Kidney (tissue), 14 donors: ENCODE data around the gene COL8A1. TPM values are rescaled to one million over a fixed set of nuclear protein-coding genes. Genes with fewer than 3 reads are reported as not detected.
A peak's percentile ranks its signal among the peaks of the same experiment; 100 is the strongest.

Experiments
- DNase-seq, 5 donors: peaks; one replicate each; pipeline ENCODE4 v3.0.0-alpha.2; 2013 to 2020
- FAIRE-seq: peaks from 2 replicates; lab custom pipeline; 2012; peaks lifted over from hg19 to GRCh38; lab: Jason Lieb, UNC
- H3K27ac ChIP-seq, 2 donors: one replicate each; pipeline ENCODE4 v1.7.0; 2013; ENCODE audit warnings: low read depth in 2 of 2, low read length in 2 of 2, inconsistent platforms in 1 of 2
- H3K27me3 ChIP-seq: one replicate; pipeline ENCODE4 v1.7.1; 2013; ENCODE audit warnings: low read length, inconsistent platforms; ENCODE audit not compliant: control insufficient read depth, insufficient read depth
- H3K36me3 ChIP-seq, 3 donors: one replicate each; pipeline versions ENCODE4 v1.7.0 to v1.7.1; 2013; ENCODE audit warnings: low read length in 3 of 3, control low read depth in 1 of 3, inconsistent platforms in 1 of 3; ENCODE audit not compliant: insufficient read depth in 3 of 3, control insufficient read depth in 2 of 3
- H3K4me1 ChIP-seq, 3 donors: one replicate each; pipeline versions ENCODE4 v1.7.0 to v1.7.1; 2013; ENCODE audit warnings: low read length in 3 of 3, inconsistent platforms in 1 of 3, low read depth in 1 of 3; ENCODE audit not compliant: control insufficient read depth in 2 of 3, insufficient read depth in 2 of 3
- H3K4me3 ChIP-seq, 3 donors: one replicate each; pipeline versions ENCODE4 v1.7.0 to v1.8.1; 2013; ENCODE audit warnings: low read length in 3 of 3, control low read depth in 1 of 3, inconsistent platforms in 1 of 3
- H3K9ac ChIP-seq, 3 donors: one replicate each; pipeline versions ENCODE4 v1.7.0 to v1.7.1; 2013; ENCODE audit warnings: low read length in 3 of 3, control low read depth in 1 of 3, inconsistent platforms in 1 of 3
- H3K9me3 ChIP-seq, 3 donors: one replicate each; pipeline versions ENCODE4 v1.7.0 to v1.7.1; 2013; ENCODE audit warnings: low read length in 3 of 3, control low read depth in 1 of 3, inconsistent platforms in 1 of 3; ENCODE audit not compliant: control insufficient read depth in 2 of 3, insufficient read depth in 1 of 3
- intact Hi-C: fragments of 100-400 bp; cut with DNase I; formaldehyde crosslinking; loops from one replicate; pipeline ENCODE4 v1.11.1; 2022
- polyA plus RNA-seq: library from polyadenylated mRNA; stranded (reverse); fragments of 350-450 nt; fragmentation: Illumina TruSeq; extraction: RNeasy Lipid Tissue Mini Kit (QIAGEN cat#74804); gene quantifications from one replicate; pipeline ENCODE4 v1.2.3, GENCODE V29; 2014; ENCODE audit warnings: low read depth, low replicate concordance; ENCODE audit not compliant: insufficient read depth
- total RNA-seq: library from RNA; stranded (reverse); fragmentation: NEBNext Ultra II Directional; extraction: Animal tissue kit (Norgen Biotek cat#: 25700); gene quantifications from one replicate; pipeline ENCODE4 v1.2.1, GENCODE V29; 2021
- TF ChIP-seq, protein P1 (sequence below): IDR thresholded peaks from 3 replicates; pipeline ENCODE4 v1.5.1; 2012; ENCODE audit warnings: mild to moderate bottlenecking, moderate library complexity, borderline replicate concordance; ENCODE audit not compliant: insufficient read depth; ENCODE audit errors: extremely low read depth
- donor health status: control.
- donor health status: control.
- donor health status: control.
- donor health status: control.
- donor health status: control.
- donor health status: DM: yes; HTN: yes; CAD: no.
- donor health status: Normal renal cell carcinoma (clear cell type).

COL8A1 gene
- total and polyA plus RNA-seq, 2 donors from 2014 or later = 3.6 to 24.2 TPM

DNA sequence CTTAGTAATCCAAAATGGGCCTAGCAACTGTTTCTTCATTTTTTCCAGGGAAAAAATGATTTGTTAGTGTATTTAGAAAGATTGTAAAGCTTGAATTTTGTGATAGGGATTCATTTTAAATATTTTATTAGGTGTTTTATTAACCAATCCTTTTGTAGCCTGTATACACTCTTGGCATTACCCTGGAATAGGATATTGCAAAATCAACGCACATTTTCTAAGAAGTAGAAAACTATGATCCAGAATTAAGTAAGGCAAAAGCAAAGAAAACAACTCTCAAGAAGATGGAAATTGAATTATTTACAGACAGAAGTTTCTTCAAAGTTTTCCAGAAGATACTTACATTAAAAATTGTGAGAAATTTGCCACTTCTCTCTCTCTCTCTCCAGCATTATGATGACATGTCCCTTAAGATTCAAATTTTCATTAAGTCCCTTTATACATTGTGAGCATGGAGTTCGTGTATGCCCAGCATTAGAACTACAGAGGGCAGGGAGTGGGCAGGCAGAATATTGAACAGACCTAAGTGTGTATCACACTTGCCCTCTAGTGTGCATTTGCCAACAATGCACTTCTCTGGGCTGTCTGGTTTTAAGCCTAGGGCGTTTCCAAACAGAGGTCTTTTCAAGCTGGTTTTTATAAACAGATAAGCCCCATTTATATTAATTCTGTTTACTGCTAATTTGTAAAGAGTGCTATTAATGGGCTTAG, 150.8 kb downstream of the COL8A1 start:
- no peak for FAIRE-seq
- no peak overlapping the region for H3K27ac ChIP-seq
- no peaks in the 10 kb centered on the region for H3K36me3 ChIP-seq

DNA sequence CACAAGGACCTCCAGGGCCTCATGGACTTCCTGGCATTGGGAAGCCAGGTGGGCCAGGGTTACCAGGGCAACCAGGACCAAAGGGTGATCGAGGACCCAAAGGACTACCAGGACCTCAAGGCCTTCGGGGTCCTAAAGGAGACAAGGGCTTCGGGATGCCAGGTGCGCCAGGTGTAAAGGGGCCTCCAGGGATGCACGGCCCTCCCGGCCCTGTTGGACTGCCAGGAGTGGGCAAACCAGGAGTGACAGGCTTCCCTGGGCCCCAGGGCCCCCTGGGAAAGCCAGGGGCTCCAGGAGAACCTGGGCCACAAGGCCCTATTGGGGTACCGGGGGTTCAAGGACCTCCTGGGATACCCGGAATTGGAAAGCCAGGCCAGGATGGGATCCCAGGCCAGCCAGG, 156.1 kb downstream of the COL8A1 start:
- TF ChIP-seq, protein P1, sequence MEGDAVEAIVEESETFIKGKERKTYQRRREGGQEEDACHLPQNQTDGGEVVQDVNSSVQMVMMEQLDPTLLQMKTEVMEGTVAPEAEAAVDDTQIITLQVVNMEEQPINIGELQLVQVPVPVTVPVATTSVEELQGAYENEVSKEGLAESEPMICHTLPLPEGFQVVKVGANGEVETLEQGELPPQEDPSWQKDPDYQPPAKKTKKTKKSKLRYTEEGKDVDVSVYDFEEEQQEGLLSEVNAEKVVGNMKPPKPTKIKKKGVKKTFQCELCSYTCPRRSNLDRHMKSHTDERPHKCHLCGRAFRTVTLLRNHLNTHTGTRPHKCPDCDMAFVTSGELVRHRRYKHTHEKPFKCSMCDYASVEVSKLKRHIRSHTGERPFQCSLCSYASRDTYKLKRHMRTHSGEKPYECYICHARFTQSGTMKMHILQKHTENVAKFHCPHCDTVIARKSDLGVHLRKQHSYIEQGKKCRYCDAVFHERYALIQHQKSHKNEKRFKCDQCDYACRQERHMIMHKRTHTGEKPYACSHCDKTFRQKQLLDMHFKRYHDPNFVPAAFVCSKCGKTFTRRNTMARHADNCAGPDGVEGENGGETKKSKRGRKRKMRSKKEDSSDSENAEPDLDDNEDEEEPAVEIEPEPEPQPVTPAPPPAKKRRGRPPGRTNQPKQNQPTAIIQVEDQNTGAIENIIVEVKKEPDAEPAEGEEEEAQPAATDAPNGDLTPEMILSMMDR = no peak
- Histone ChIP-seq H3K4me3 (no peak overlapping the region), H3K9ac (no peak overlapping the region), H3K27ac (no peak overlapping the region), H3K4me1 (no peaks in the 10 kb centered on the region), H3K36me3 (no peaks in the 10 kb centered on the region), H3K27me3 (no peaks in the 10 kb centered on the region), H3K9me3 (no peaks in the 10 kb centered on the region)
- intact Hi-C loops = no loop called here
- FAIRE-seq = no peak
- DNase-seq = no peak

More for the DNA sequence above, 150.8 kb downstream of the COL8A1 start:
- Histone ChIP-seq H3K4me1 (no peaks in the 10 kb centered on the region), H3K9ac (no peak overlapping the region), H3K4me3 (no peak overlapping the region), H3K9me3 (no peaks in the 10 kb centered on the region), H3K27me3 (no peaks in the 10 kb centered on the region)
- intact Hi-C loops = no loop called here
- peak in 3 of 5 donors; percentile 18 to 48 (median 38) for DNase-seq
- TF ChIP-seq, protein P1 = peak; percentile 53

DNA sequence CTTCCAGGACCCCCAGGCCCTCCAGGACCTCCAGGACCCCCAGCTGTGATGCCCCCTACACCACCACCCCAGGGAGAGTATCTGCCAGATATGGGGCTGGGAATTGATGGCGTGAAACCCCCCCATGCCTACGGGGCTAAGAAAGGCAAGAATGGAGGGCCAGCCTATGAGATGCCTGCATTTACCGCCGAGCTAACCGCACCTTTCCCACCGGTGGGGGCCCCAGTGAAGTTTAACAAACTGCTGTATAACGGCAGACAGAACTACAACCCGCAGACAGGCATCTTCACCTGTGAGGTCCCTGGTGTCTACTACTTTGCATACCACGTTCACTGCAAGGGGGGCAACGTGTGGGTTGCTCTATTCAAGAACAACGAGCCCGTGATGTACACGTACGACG, 157.2 kb downstream of the COL8A1 start:
- no peak for FAIRE-seq
- Histone ChIP-seq H3K4me1 (no peaks in the 10 kb centered on the region), H3K9me3 (no peaks in the 10 kb centered on the region), H3K36me3 (no peaks in the 10 kb centered on the region), H3K4me3 (no peak overlapping the region), H3K27ac (no peak overlapping the region), H3K27me3 (no peaks in the 10 kb centered on the region), H3K9ac (no peak overlapping the region)
- DNase-seq = no peak
- intact Hi-C loops = no loop called here
- TF ChIP-seq, protein P1 = no peak
